H9 (cell line): ENCODE results near the gene B9D1. TPM values are rescaled to one million over a fixed set of nuclear protein-coding genes. Genes with fewer than 3 reads are reported as not detected.

Experiments
- DNase-seq: peaks from one replicate; pipeline ENCODE4 v3.0.0-alpha.2; 2017
- H2AFZ ChIP-seq: one replicate; pipeline ENCODE4 v1.6.1; 2013; ENCODE audit warnings: mild to moderate bottlenecking, low read length, control low read depth, moderate library complexity
- H2AK5ac ChIP-seq: 2 replicates; pipeline ENCODE4 v1.6.1; 2013; ENCODE audit warnings: low read length, control low read depth, mixed read lengths; ENCODE audit not compliant: insufficient read length
- H2BK120ac ChIP-seq: one replicate; pipeline ENCODE4 v1.6.1; 2013; ENCODE audit warnings: low read depth, mild to moderate bottlenecking, low read length, control low read depth, inconsistent platforms; ENCODE audit not compliant: poor library complexity, severe bottlenecking
- H2BK12ac ChIP-seq: 2 replicates; pipeline ENCODE4 v1.6.1; 2013; ENCODE audit warnings: low read length, control low read depth, mixed read lengths, low read depth; ENCODE audit not compliant: insufficient read length
- H2BK15ac ChIP-seq: 2 replicates; pipeline ENCODE4 v1.6.1; 2013; ENCODE audit warnings: low read depth, low read length, control low read depth
- H2BK20ac ChIP-seq: one replicate; pipeline ENCODE4 v1.6.1; 2013; ENCODE audit warnings: low read depth, mild to moderate bottlenecking, low read length, control low read depth, inconsistent platforms; ENCODE audit not compliant: poor library complexity, severe bottlenecking
- H2BK5ac ChIP-seq: 2 replicates; pipeline ENCODE4 v1.6.1; 2013; ENCODE audit warnings: low read length, control low read depth, mixed read lengths; ENCODE audit not compliant: insufficient read length
- H3K14ac ChIP-seq: 2 replicates; pipeline ENCODE4 v1.6.1; 2013; ENCODE audit warnings: low read length, control low read depth; ENCODE audit not compliant: insufficient read depth
- H3K18ac ChIP-seq: 2 replicates; pipeline ENCODE4 v1.6.1; 2013; ENCODE audit warnings: low read depth, mild to moderate bottlenecking, mixed read lengths, low read length, control low read depth; ENCODE audit not compliant: insufficient read length
- H3K23ac ChIP-seq: 2 replicates; pipeline ENCODE4 v1.6.1; 2013; ENCODE audit warnings: low read length, control low read depth, mixed read lengths, low read depth; ENCODE audit not compliant: insufficient read length
- H3K23me2 ChIP-seq: 2 replicates; pipeline ENCODE4 v1.6.1; 2013; ENCODE audit warnings: low read depth, mild to moderate bottlenecking, mixed read lengths, low read length, control low read depth; ENCODE audit not compliant: insufficient read length, poor library complexity, severe bottlenecking
- H3K27ac ChIP-seq: 2 replicates; pipeline ENCODE4 v1.5.1; 2013; ENCODE audit warnings: low read length, control low read depth, mixed read lengths, low read depth; ENCODE audit not compliant: insufficient read length
- H3K27me3 ChIP-seq: 2 replicates; pipeline ENCODE4 v1.6.1; 2013; ENCODE audit warnings: low read length, control low read depth, inconsistent platforms; ENCODE audit not compliant: insufficient read depth
- H3K4ac ChIP-seq: 2 replicates; pipeline ENCODE4 v1.6.1; 2013; ENCODE audit warnings: low read depth, mild to moderate bottlenecking, control low read depth, inconsistent platforms, low read length, moderate library complexity
- H3K4me1 ChIP-seq: 2 replicates; pipeline ENCODE4 v1.6.1; 2013; ENCODE audit warnings: low read length, control low read depth, inconsistent platforms; ENCODE audit not compliant: insufficient read depth
- H3K4me2 ChIP-seq: 2 replicates; pipeline ENCODE4 v1.6.1; 2013; ENCODE audit warnings: low read length, control low read depth, mixed read lengths; ENCODE audit not compliant: insufficient read length, insufficient read depth
- H3K56ac ChIP-seq: 2 replicates; pipeline ENCODE4 v1.6.1; 2013; ENCODE audit warnings: low read depth, mild to moderate bottlenecking, mixed read lengths, low read length, control low read depth; ENCODE audit not compliant: insufficient read length
- H3K79me1 ChIP-seq: 2 replicates; pipeline ENCODE4 v1.6.1; 2013; ENCODE audit warnings: low read depth, mild to moderate bottlenecking, moderate library complexity, low read length, control low read depth, inconsistent platforms; ENCODE audit not compliant: insufficient read depth, poor library complexity, severe bottlenecking
- H3K79me2 ChIP-seq: 2 replicates; pipeline ENCODE4 v1.6.1; 2013; ENCODE audit warnings: low read length, control low read depth, inconsistent platforms; ENCODE audit not compliant: insufficient read depth
- H3K9ac ChIP-seq: 2 replicates; pipeline ENCODE4 v1.6.1; 2013; ENCODE audit warnings: low read length, control low read depth, mixed read lengths; ENCODE audit not compliant: insufficient read length; ENCODE audit errors: extremely low read depth
- H3K9me3 ChIP-seq: one replicate; pipeline ENCODE4 v1.6.1; 2013; ENCODE audit warnings: low read depth, low read length, inconsistent platforms; ENCODE audit not compliant: control insufficient read depth
- H3T11ph ChIP-seq: one replicate; pipeline ENCODE4 v1.6.1; 2013; ENCODE audit warnings: mild to moderate bottlenecking, low read length, control low read depth, inconsistent platforms
- H4K20me1 ChIP-seq: one replicate; pipeline ENCODE4 v1.6.1; 2013; ENCODE audit not compliant: control insufficient read depth, insufficient read length, insufficient read depth
- H4K5ac ChIP-seq: 2 replicates; pipeline ENCODE4 v1.6.1; 2013; ENCODE audit warnings: low read depth, mild to moderate bottlenecking, mixed read lengths, low read length, control low read depth; ENCODE audit not compliant: insufficient read length
- H4K8ac ChIP-seq: replicated peaks from 2 replicates; pipeline ENCODE4 v1.6.1; 2013; ENCODE audit warnings: low read length, control low read depth, mixed read lengths, low read depth; ENCODE audit not compliant: insufficient read length
- H4K91ac ChIP-seq: 2 replicates; pipeline ENCODE4 v1.6.1; 2013; ENCODE audit warnings: low read depth, mild to moderate bottlenecking, moderate library complexity, mixed read lengths, low read length, control low read depth; ENCODE audit not compliant: insufficient read length
- H3K27ac Mint-ChIP-seq, 3 experiments: 2 replicates in 2 of 3; 3 replicates in 1 of 3; pipeline ENCODE4 v1.8.0; 2020 to 2021; ENCODE audit warnings: mixed read lengths in 3 of 3, mild to moderate bottlenecking in 1 of 3, moderate library complexity in 1 of 3
- H3K27me3 Mint-ChIP-seq: 2 replicates; pipeline ENCODE4 v1.8.0; 2021; ENCODE audit warnings: low read depth, mild to moderate bottlenecking, moderate library complexity, mixed read lengths
- H3K36me3 Mint-ChIP-seq, 3 experiments: 2 replicates in 2 of 3; 3 replicates in 1 of 3; pipeline ENCODE4 v1.8.0; 2020 to 2021; ENCODE audit warnings: low read depth in 3 of 3, mixed read lengths in 3 of 3; ENCODE audit not compliant: insufficient read depth in 1 of 3
- H3K4me1 Mint-ChIP-seq, 2 experiments: 2 replicates each; pipeline ENCODE4 v1.8.0; 2020; ENCODE audit warnings: mixed read lengths in 2 of 2
- H3K4me3 Mint-ChIP-seq, 2 experiments: 2 replicates in 1 of 2; 3 replicates in 1 of 2; pipeline ENCODE4 v1.8.0; 2020 to 2021; ENCODE audit warnings: mild to moderate bottlenecking in 2 of 2, mixed read lengths in 2 of 2, moderate library complexity in 1 of 2
- H3K9me3 Mint-ChIP-seq, 2 experiments: 2 replicates in 1 of 2; 3 replicates in 1 of 2; pipeline ENCODE4 v1.8.0; 2020; ENCODE audit warnings: mild to moderate bottlenecking in 2 of 2, mixed read lengths in 2 of 2, moderate library complexity in 1 of 2
- WGBS: extraction: QIAGEN DNeasy Blood & Tissue Kit; methylation state at CpG from one replicate; pipeline ENCODE4 v1.1.7; 2013; ENCODE audit warnings: missing lambda C conversion rate, low lambda C conversion rate, mixed read lengths; ENCODE audit not compliant: insufficient read length; ENCODE audit errors: extremely low coverage; 5-methylcytosine and 5-hydroxymethylcytosine counted together
- total RNA-seq: library from RNA; stranded (reverse); gene quantifications from 2 replicates; pipeline ENCODE4 v1.2.1, GENCODE V29; 2021
- TF ChIP-seq, protein P1 (sequence below): fragments of 200-600 bp; sonication (generic); conservative IDR thresholded peaks from 3 replicates; pipeline ENCODE4 v1.8.0; 2021; ENCODE audit warnings: antibody characterized with exemption, mild to moderate bottlenecking

B9D1 gene
- total RNA-seq, 1 experiment from 2014 or later, result 30.4 TPM

DNA sequence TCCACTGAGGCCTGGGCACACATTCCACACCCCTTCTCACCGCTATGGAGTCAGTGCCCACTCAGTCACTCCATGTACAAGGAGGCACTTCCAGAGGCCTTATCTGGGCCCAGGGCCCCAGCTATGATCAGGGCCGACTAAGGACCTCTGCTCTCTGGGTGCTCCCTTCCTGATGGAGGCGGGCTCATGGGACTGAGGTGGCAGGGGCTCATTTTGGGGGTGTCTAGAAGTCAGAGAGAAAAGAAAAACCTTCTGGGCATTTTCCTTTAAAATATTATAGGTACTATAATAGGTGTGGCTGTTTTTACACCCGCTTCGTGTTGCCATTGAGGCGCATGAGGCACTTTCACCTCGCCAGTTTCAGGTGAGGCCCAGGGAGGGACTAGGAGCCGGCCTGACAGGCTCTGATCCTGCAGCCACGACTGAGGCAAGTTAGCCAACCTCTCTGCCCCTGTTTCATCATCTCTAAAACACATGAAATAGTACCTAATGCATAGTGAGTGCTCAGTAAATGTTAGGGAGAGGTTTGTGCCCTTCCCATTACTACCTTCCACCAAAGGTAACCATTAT is 14.4 kb downstream of the B9D1 start:
- Histone ChIP-seq H3K4me2 (no peak overlapping the region), H3K23ac (no peak overlapping the region), H2BK5ac (no peak overlapping the region), H2BK20ac (no peak overlapping the region), H2AFZ (no peak overlapping the region), H2BK15ac (no peak overlapping the region), H3K27me3 (no peaks in the 10 kb centered on the region), H2AK5ac (no peak overlapping the region), H3K4ac (no peak overlapping the region), H3K27ac (no peak overlapping the region), H3K79me2 (no peaks in the 10 kb centered on the region), H2BK12ac (no peak overlapping the region), H3T11ph (no peak overlapping the region), H4K91ac (no peak overlapping the region), H3K9me3 (no peaks in the 10 kb centered on the region), H4K5ac (no peak overlapping the region), H3K4me1 (no peaks in the 10 kb centered on the region), H4K8ac (no peak overlapping the region), H3K14ac (no peak overlapping the region), H2BK120ac (no peak overlapping the region), H3K23me2 (no peaks in the 10 kb centered on the region), H4K20me1 (no peaks in the 10 kb centered on the region), H3K79me1 (no peaks in the 10 kb centered on the region), H3K56ac (no peak overlapping the region), H3K9ac (no peak overlapping the region), H3K18ac (no peak overlapping the region)
- Mint-ChIP-seq H3K36me3 (peaks cover 6 to 26% (median 20%) of the 10 kb centered on the region in 3 experiments; a peak in 6 of 7 replicates), H3K27ac (no peak overlapping the region), H3K4me3 (no peak overlapping the region), H3K4me1 (0 out of 4 replicates have a peak, but pooled peaks cover 0 to 4% of the 10 kb centered on the region in 2 experiments), H3K9me3 (no peaks in the 10 kb centered on the region), H3K27me3 (no peaks in the 10 kb centered on the region)
- TF ChIP-seq, protein P1, sequence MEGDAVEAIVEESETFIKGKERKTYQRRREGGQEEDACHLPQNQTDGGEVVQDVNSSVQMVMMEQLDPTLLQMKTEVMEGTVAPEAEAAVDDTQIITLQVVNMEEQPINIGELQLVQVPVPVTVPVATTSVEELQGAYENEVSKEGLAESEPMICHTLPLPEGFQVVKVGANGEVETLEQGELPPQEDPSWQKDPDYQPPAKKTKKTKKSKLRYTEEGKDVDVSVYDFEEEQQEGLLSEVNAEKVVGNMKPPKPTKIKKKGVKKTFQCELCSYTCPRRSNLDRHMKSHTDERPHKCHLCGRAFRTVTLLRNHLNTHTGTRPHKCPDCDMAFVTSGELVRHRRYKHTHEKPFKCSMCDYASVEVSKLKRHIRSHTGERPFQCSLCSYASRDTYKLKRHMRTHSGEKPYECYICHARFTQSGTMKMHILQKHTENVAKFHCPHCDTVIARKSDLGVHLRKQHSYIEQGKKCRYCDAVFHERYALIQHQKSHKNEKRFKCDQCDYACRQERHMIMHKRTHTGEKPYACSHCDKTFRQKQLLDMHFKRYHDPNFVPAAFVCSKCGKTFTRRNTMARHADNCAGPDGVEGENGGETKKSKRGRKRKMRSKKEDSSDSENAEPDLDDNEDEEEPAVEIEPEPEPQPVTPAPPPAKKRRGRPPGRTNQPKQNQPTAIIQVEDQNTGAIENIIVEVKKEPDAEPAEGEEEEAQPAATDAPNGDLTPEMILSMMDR, result no peak
- no CpG with 5 or more reads among the region's 9 CpGs for WGBS
- DNase-seq, result no peak
